Hematopoietic multipotent progenitor cell (in vitro differentiated cells): Measurements from ENCODE around the gene MFSD12. TPM values are rescaled to one million over a fixed set of nuclear protein-coding genes. Genes with fewer than 3 reads are reported as not detected.
A peak's percentile ranks its signal among the peaks of the same experiment; 100 is the strongest.

Source experiments
- DNase-seq, 3 donors: peaks; one replicate each; pipeline ENCODE4 v3.0.0-alpha.2; 2011 to 2015; ENCODE audit warnings: low read depth in 2 of 3, low spot score in 2 of 3
- total RNA-seq: library from RNA; depleted of rRNA; stranded (reverse); fragments of >200 nt; gene quantifications from one replicate; pipeline ENCODE4 v1.2.3, GENCODE V29; 2012

The MFSD12 gene
- total RNA-seq, 1 donor: 82.4 TPM

- no peak for DNase-seq
Measured at GRCh38 chr19:3526507-3527237, 30.7 kb downstream of the MFSD12 start.

- no peak for DNase-seq
Measured at GRCh38 chr19:3524904-3525451, 32.4 kb downstream of the MFSD12 start.

DNA sequence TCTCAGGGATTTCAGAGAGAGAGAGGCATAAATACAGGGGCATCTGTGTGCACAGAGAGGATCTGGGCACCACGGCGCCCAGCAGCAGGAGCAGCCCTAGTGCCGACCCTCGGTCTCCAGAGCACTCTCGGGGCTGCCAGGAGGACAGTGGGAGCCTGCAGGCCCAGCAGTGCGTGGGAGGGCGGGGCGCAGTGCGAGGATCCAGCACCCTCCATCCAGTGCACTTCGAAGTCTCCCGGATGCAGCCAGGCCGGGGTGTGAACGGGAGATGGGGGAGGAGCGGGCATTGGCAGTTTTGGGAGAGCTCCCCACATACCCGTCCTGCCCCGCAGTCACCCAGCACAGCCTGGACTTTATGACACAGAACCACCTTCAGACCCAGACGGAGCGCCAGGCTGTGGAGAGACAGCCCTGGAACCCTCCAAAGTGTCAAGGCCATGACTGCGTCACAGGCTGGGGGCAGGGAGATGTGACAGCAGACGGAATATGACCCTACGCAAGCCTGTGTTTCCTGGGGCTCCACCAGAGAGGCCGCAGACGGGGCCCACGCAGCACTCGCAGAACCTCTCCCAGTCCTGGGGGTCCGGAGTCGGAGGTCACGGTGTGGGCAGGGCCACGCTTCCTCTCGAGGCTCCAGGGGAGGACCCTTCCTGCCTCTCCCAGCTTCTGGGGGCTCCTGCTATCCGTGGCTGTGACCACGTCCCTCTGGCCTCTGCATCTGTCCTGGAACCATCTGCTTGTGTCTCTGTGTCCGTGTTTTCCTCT, 33.1 kb downstream of the MFSD12 start:
- no peak for DNase-seq

DNA sequence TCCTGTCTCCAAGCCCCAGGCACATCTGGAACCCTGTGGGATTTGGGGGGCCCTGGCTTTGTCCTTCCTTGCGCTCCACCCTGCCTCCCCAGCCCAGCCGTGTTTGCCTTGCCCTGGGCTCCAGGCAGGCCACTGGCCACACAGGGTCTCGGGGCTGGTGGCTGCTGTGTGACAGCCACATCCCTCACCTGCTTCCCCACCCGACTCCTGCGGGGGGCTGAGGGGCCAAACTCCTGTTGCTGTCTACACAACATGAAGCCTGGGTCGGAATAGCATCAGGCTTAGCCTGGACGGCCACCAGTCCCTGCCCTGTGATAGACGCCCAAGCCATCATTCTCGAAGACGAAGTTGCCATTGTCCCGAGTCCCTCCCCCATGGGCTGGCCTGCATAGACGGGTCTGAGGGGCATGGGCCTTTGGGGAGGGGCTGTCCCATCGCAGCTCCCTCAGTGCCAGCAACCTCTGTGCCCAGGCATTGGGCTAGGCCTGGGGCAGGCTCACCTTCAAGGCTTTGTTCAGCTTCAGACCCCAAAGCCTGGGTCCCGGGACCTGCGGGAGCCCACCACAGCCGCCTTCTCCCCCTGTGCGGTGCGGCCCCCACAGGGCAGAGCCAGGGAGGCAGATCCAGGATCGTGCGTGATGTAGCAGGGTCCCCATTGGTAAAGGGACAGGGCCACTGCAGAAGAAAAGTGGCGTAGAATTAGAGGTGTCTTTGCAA, 33.9 kb downstream of the MFSD12 start:
- DNase-seq: no peak

DNA sequence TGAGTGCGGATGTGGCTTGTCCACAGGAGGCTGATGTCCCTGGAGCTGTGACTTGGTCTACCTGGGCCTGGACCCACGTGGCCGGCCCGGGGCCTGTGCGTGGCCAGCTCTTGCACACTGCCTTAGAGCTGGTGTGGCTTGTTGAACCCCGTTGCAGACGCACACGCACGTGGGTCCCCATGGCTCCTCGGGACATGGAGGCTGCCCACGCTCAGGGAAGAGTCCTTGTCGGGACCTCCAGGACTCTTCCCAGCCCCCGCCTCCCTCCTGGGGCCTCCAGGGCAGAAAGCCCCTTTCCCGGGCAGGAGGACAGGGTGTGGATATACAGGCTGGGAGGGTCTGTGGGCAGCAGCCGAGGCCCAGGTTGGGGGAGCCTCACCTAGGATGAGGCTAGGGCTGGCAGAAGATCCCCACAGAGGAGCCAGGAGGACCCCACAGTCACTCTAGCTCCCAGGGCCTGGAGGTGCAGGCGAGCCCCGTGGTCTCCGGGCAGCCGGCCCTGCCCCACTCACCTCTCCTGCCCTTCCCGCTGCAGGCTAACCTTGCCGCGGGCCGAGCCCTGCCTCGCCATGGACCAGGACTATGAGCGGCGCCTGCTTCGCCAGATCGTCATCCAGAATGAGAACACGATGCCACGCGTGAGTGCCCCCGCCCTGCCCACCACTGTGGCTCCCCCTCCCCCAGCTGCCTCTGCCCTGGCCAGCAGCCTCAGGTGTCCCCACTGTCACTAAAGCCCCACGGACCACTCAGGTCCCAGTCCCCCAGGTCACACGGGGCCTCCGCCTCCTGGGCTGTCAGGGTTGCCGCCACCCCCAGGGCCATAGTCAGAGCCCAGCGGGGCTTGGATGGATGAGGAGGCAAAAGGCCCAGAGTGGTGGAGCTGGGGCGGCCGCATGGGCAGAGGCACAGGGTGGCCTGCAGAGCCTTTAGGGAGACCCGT, 34.7 kb downstream of the MFSD12 start:
- no peak for DNase-seq

DNA sequence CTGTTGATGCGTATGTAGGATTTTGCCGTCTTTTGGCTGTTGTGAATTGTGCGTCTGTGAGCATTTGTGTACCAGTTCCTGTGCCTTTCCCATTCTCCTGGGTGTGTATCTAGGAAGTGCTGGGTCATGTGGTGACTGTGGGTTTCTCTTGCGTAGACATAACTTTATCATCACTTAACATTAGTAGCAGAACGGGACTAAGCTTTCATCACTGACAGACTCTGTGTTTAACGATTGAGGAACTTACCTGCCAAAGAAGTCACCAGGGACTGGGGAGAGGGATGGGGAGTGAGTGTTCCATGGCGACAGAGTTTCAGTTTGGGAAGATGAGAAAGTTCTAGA, 36.3 kb downstream of the MFSD12 start:
- DNase-seq: no peak

- DNase-seq: peak in 1 of 3 donors; percentile 27
Measured at GRCh38 chr19:3520166-3521103, 37.0 kb downstream of the MFSD12 start.

- DNase-seq: no peak
Measured at GRCh38 chr19:3519126-3519525, 38.3 kb downstream of the MFSD12 start.

- DNase-seq: no peak
Measured at GRCh38 chr19:3518659-3519058, 38.7 kb downstream of the MFSD12 start.

DNA sequence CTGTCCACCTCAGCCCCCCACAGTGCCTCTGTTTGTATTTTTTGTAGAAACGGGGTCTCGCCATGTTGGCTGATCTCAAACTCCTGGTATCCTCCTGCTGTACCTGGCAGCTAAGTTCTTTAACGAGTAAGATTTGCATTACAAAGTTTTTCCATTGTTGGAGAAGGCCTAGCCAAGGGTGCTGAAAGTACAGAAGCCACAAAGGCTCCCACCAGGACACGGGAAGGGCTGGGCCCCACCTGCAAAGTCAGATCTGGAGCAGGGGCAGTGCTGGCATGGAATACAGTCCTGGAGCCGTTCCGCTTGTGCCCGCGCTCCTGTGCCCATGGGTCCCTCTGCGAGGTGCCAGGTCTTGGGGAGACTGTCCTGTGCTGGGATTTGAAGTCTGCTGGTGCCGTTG, 39.1 kb downstream of the MFSD12 start:
- DNase-seq: no peak

DNA sequence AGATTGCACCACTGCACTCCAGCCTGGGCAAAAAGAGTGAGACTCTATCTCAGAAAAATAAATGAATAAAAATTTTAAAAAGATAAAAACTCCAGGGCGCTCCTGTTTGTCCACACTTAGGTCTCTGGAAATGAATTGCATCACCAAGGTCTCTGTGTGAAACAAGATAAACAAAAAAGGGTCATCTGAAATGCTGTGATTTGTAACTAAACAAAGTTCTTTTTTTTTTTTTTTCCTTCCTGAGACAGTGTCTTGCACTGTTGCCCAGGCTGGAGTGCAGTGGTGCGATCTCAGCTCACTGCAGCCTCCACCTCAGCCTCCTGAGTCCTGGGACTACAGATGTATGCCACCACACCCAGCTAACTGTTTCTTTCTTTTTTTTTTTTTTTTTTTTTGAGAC, 39.7 kb downstream of the MFSD12 start:
- DNase-seq: no peak

- DNase-seq: peak in 1 of 3 donors; percentile 14
Measured at GRCh38 chr19:3516675-3517207, 40.6 kb downstream of the MFSD12 start.

DNA sequence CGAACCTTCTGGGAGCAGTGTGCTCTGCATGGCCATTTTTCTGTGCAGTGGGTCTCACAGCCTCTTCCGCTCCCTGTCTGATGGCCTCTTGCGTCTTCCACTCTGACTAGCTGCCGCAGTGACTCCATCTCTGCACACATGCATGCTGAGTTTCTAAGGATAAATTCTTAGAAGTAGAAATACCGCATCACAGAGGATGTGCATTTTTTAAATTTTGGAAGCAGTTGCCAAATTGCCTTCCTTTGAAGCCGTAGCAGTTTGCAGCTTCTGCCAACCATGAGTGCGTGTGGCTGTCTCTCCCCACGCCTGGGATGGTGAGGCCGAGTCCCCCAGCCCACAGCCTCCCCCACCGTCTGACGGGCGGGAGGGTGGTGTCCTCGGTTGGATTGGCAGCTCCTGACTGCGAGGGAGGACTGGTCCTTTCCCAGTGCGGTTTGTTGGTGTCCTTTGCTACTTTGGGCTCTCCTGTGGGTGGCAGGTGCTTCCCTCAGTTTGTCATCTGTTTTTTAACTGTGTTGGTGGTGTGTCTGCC, 41.4 kb downstream of the MFSD12 start:
- no peak for DNase-seq

GRCh38 chr19:3514930-3515329, 42.5 kb downstream of the MFSD12 start:
- DNase-seq: no peak

- no peak for DNase-seq
Measured at GRCh38 chr19:3513229-3514140, 43.9 kb downstream of the MFSD12 start.

DNA sequence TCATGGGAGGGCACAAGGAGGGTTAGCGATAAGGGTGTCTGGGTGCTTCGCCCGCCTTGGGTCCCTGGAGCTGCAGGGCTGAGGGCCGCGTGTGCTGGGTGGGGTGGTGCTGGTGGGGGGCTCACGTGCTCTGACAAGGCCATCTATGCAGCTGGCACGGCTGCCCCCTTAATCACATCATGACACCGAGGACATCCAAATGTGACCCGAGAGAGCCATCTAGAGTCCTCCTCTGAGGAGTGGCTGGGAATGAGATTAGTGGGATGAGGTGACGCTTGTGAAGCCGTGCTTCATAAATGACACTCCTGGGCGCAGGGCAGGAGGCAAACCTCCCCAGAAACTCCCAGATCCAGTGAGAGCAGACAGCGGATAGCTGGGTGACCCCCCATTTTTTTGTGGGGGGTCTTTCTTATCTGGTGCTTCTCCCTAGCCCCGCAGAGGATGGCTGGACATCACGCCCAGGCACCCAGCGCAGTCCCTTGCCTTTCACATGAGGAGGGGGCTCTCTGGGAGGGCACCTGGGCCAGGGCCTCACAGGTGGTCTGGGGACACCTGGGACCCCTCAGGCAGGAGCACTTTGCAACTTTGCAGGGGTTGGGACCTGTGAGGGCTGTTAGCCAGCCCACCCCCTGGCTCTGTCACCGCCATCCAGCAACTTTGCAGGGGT, 44.7 kb downstream of the MFSD12 start:
- no peak for DNase-seq
